Measurements from ENCODE around the gene DLEC1. TPM values are rescaled to one million over a fixed set of nuclear protein-coding genes. Genes with fewer than 3 reads are reported as not detected.

The DLEC1 gene
- total and polyA plus RNA-seq, 9 of the 15 experiments (the other 6 are each of a cell fraction or from before 2014, with no cell fraction given) = 0.07 to 0.08 TPM; not detected in 7

- TF ChIP-seq MBD1 (CRISPR knock-in tag; IDR thresholded peaks at IDR 0.05) (no peak), ZNF212 (CRISPR knock-in tag; IDR thresholded peaks at IDR 0.05) (no peak), MEIS2 (IDR thresholded peaks at IDR 0.05; ENCODE audit: partially characterized antibody) (no peak), PKNOX1 (IDR thresholded peaks at IDR 0.05) (no peak), RBM14 (IDR thresholded peaks at IDR 0.05; ENCODE audit: borderline replicate concordance, insufficient read depth, low read depth, low read length) (no peak), ZNF699 (CRISPR knock-in tag; IDR thresholded peaks at IDR 0.05; ENCODE audit: insufficient replicate concordance) (no peak), MLLT1 (IDR thresholded peaks at IDR 0.05) (peak in 1 of 2 experiments; percentile 46; a peak in 1 of 4 replicates)
Measured at GRCh38 chr3:37990527-37990926, 48.5 kb upstream of the DLEC1 start, which contains the start of gene VILL (continued).
